ENCODE data around the gene CCSER1.
"Not testable (repeated sequence)": the region's sequence is repeated elsewhere in the genome, so short reads cannot be mapped to it uniquely, and the experiment has no call there.

Gene CCSER1

GRCh38 chr4:91228659-91229058, 1101.5 kb downstream of the CCSER1 start:
- in situ Hi-C loops (cut with MboI; ENCODE audit: low sequenced_read_pairs) = no loop called here

GRCh38 chr4:91233164-91233563, 1106.0 kb downstream of the CCSER1 start:
- in situ Hi-C loops (cut with MboI; ENCODE audit: low sequenced_read_pairs) = no loop called here

- in situ Hi-C loops (cut with MboI; ENCODE audit: low sequenced_read_pairs) = no loop called here
Measured at GRCh38 chr4:91243132-91243531, 1115.9 kb downstream of the CCSER1 start.

GRCh38 chr4:91256043-91256442, 1128.8 kb downstream of the CCSER1 start:
- in situ Hi-C loops (cut with MboI; ENCODE audit: low sequenced_read_pairs) = no loop called here

GRCh38 chr4:91256751-91257150, 1129.6 kb downstream of the CCSER1 start:
- in situ Hi-C loops (cut with MboI; ENCODE audit: low sequenced_read_pairs) = no loop called here

- in situ Hi-C loops (cut with MboI; ENCODE audit: low sequenced_read_pairs) = no loop called here
Measured at GRCh38 chr4:91257721-91258120, 1130.5 kb downstream of the CCSER1 start.

- in situ Hi-C loops (cut with MboI; ENCODE audit: low sequenced_read_pairs) = no loop called here
Measured at GRCh38 chr4:91258326-91258725, 1131.1 kb downstream of the CCSER1 start.

GRCh38 chr4:91267543-91267942, 1140.3 kb downstream of the CCSER1 start:
- in situ Hi-C loops (cut with MboI; ENCODE audit: low sequenced_read_pairs) = no loop called here

GRCh38 chr4:91268481-91268880, 1141.3 kb downstream of the CCSER1 start:
- in situ Hi-C loops (cut with MboI; ENCODE audit: low sequenced_read_pairs) = not testable (repeated sequence)

- in situ Hi-C loops (cut with MboI; ENCODE audit: low sequenced_read_pairs) = no loop called here
Measured at GRCh38 chr4:91268913-91269312, 1141.7 kb downstream of the CCSER1 start.

GRCh38 chr4:91279899-91280298, 1152.7 kb downstream of the CCSER1 start:
- in situ Hi-C loops (cut with MboI; ENCODE audit: low sequenced_read_pairs) = no loop called here

- in situ Hi-C loops (cut with MboI; ENCODE audit: low sequenced_read_pairs) = no loop called here
Measured at GRCh38 chr4:91280551-91281290, 1153.5 kb downstream of the CCSER1 start.

GRCh38 chr4:91282217-91282616, 1155.0 kb downstream of the CCSER1 start:
- in situ Hi-C loops (cut with MboI; ENCODE audit: low sequenced_read_pairs) = no loop called here

- in situ Hi-C loops (cut with MboI; ENCODE audit: low sequenced_read_pairs) = no loop called here
Measured at GRCh38 chr4:91283726-91284230, 1156.6 kb downstream of the CCSER1 start.

- in situ Hi-C loops (cut with MboI; ENCODE audit: low sequenced_read_pairs) = no loop called here
Measured at GRCh38 chr4:91284480-91284879, 1157.3 kb downstream of the CCSER1 start.

GRCh38 chr4:91285487-91285886, 1158.3 kb downstream of the CCSER1 start:
- in situ Hi-C loops (cut with MboI; ENCODE audit: low sequenced_read_pairs) = no loop called here

GRCh38 chr4:91288702-91289311, 1161.6 kb downstream of the CCSER1 start:
- in situ Hi-C loops (cut with MboI; ENCODE audit: low sequenced_read_pairs) = no loop called here

- in situ Hi-C loops (cut with MboI; ENCODE audit: low sequenced_read_pairs) = no loop called here
Measured at GRCh38 chr4:91298156-91298700, 1171.0 kb downstream of the CCSER1 start.

- in situ Hi-C loops (cut with MboI; ENCODE audit: low sequenced_read_pairs) = no loop called here
Measured at GRCh38 chr4:91298824-91299223, 1171.6 kb downstream of the CCSER1 start.

GRCh38 chr4:91302120-91302519, 1174.9 kb downstream of the CCSER1 start:
- in situ Hi-C loops (cut with MboI; ENCODE audit: low sequenced_read_pairs) = no loop called here

GRCh38 chr4:91304292-91304691, 1177.1 kb downstream of the CCSER1 start:
- in situ Hi-C loops (cut with MboI; ENCODE audit: low sequenced_read_pairs) = no loop called here

GRCh38 chr4:91317434-91317833, 1190.2 kb downstream of the CCSER1 start:
- in situ Hi-C loops (cut with MboI; ENCODE audit: low sequenced_read_pairs) = no loop called here
